OCI-LY7 (cell line): ENCODE results near the gene CAMK1.

Source experiments
- EZH2phosphoT487 ChIP-seq: fragments of 200-600 bp; sonication (generic); IDR thresholded peaks from 2 replicates; pipeline ENCODE4 v1.6.1; 2018; ENCODE audit warnings: low read depth, borderline replicate concordance, mild to moderate bottlenecking, mixed run types, antibody characterized with exemption, low read length, moderate library complexity, mixed read lengths
- TF ChIP-seq, protein P1 (sequence below): fragments of 200-600 bp; sonication (generic); conservative IDR thresholded peaks from 2 replicates; pipeline ENCODE4 v1.5.1; 2014; ENCODE audit warnings: mild to moderate bottlenecking, antibody characterized with exemption, low read length, moderate library complexity, mixed read lengths

DNA sequence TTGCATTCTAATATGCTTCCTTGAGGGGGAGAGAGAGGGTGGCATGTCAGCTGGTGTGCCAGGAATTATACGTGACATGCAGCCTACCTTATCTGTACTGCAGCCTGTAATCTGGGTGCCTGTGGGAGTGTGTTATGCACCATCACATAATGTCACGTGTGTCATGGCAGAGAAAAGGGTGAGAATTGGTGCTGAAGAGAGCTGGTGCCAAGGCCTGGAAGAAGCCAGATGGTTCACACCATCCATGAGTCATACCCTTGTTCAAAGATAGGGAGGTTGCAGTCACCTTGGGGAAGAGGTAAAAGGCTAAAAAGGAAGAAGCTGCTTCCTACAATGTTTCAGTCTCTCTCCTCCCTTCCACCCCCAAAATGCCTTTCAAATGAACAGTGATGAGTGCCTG, 32.9 kb downstream of the CAMK1 start:
- TF ChIP-seq, protein P1, sequence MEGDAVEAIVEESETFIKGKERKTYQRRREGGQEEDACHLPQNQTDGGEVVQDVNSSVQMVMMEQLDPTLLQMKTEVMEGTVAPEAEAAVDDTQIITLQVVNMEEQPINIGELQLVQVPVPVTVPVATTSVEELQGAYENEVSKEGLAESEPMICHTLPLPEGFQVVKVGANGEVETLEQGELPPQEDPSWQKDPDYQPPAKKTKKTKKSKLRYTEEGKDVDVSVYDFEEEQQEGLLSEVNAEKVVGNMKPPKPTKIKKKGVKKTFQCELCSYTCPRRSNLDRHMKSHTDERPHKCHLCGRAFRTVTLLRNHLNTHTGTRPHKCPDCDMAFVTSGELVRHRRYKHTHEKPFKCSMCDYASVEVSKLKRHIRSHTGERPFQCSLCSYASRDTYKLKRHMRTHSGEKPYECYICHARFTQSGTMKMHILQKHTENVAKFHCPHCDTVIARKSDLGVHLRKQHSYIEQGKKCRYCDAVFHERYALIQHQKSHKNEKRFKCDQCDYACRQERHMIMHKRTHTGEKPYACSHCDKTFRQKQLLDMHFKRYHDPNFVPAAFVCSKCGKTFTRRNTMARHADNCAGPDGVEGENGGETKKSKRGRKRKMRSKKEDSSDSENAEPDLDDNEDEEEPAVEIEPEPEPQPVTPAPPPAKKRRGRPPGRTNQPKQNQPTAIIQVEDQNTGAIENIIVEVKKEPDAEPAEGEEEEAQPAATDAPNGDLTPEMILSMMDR = no peak
- no peak for TF ChIP-seq EZH2phosphoT487
